HG03571 (cell line): ENCODE data around the gene FGFR3.
"Not testable (repeated sequence)": the region's sequence is repeated elsewhere in the genome, so short reads cannot be mapped to it uniquely, and the experiment has no call there.

ENCODE experiments used
- ATAC-seq: cut with Tn5 transposase; IDR thresholded peaks from one replicate; pipeline ENCODE4 v1.9.1; 2021; ENCODE audit not compliant: unreplicated experiment

FGFR3 gene

GRCh38 chr4:1836650-1837049 lies 43.6 kb downstream of the FGFR3 start:
- no peak for ATAC-seq

- no peak for ATAC-seq
Observed at GRCh38 chr4:1837069-1837468, 44.0 kb downstream of the FGFR3 start.

GRCh38 chr4:1839282-1839681 lies 46.2 kb downstream of the FGFR3 start:
- ATAC-seq: no peak

- ATAC-seq: no peak
Observed at GRCh38 chr4:1841201-1841886, 48.3 kb downstream of the FGFR3 start.

GRCh38 chr4:1841887-1842210 lies 48.8 kb downstream of the FGFR3 start:
- no peak for ATAC-seq

- ATAC-seq: no peak
Observed at GRCh38 chr4:1842339-1842895, 49.3 kb downstream of the FGFR3 start.

GRCh38 chr4:1842993-1843448 lies 49.9 kb downstream of the FGFR3 start:
- no peak for ATAC-seq

- no peak for ATAC-seq
Observed at GRCh38 chr4:1843852-1844251, 50.8 kb downstream of the FGFR3 start.

- not testable (repeated sequence) for ATAC-seq
Observed at GRCh38 chr4:1844618-1845017, 51.5 kb downstream of the FGFR3 start.

GRCh38 chr4:1846580-1846979 lies 53.5 kb downstream of the FGFR3 start:
- no peak for ATAC-seq

GRCh38 chr4:1850276-1850675 lies 57.2 kb downstream of the FGFR3 start:
- ATAC-seq: no peak

GRCh38 chr4:1851160-1851559 lies 58.1 kb downstream of the FGFR3 start:
- no peak for ATAC-seq

- no peak for ATAC-seq
Observed at GRCh38 chr4:1851575-1852410, 58.7 kb downstream of the FGFR3 start.

- ATAC-seq: no peak
Observed at GRCh38 chr4:1852904-1853623, 60.0 kb downstream of the FGFR3 start.

GRCh38 chr4:1854752-1855151 lies 61.7 kb downstream of the FGFR3 start:
- ATAC-seq: no peak

- peak; percentile 26 for ATAC-seq
Observed at GRCh38 chr4:1855333-1856070, 62.4 kb downstream of the FGFR3 start.

- peak; percentile 86 for ATAC-seq
Observed at GRCh38 chr4:1856071-1856942, 63.2 kb downstream of the FGFR3 start, which contains the start of gene LETM1. LETM1 (minus strand) TSS chr4:1856156; CDS start chr4:1855950, 206 bp downstream.

- ATAC-seq: no peak
Observed at GRCh38 chr4:1856943-1857699, 64.0 kb downstream of the FGFR3 start.

- ATAC-seq: no peak
Observed at GRCh38 chr4:1857931-1858330, 64.8 kb downstream of the FGFR3 start.
